Ascending aorta (tissue), 2 donors: ENCODE results near the gene TGFBR3. TPM values are rescaled to one million over a fixed set of nuclear protein-coding genes. Genes with fewer than 3 reads are reported as not detected.

Experiments
- DNase-seq, 2 donors: peaks; one replicate each; pipeline ENCODE4 v3.0.0-alpha.2; 2019; ENCODE audit warnings: low spot score in 2 of 2
- H3K27ac ChIP-seq, 2 donors: fragments of 200-600 bp; sonication (generic); one replicate each; pipeline ENCODE4 v1.5.1; 2016 to 2017; ENCODE audit warnings: mild to moderate bottlenecking in 1 of 2
- H3K27me3 ChIP-seq: fragments of 200-600 bp; sonication (generic); one replicate; pipeline ENCODE4 v1.5.1; 2017
- H3K36me3 ChIP-seq, 2 donors: fragments of 200-600 bp; sonication (generic); one replicate each; pipeline ENCODE4 v1.5.1; 2016
- H3K4me1 ChIP-seq, 2 donors: fragments of 200-600 bp; sonication (generic); one replicate each; pipeline ENCODE4 v1.5.1; 2016 to 2017; ENCODE audit warnings: mild to moderate bottlenecking in 1 of 2
- H3K4me3 ChIP-seq, 2 donors: fragments of 200-600 bp; sonication (generic); one replicate each; pipeline ENCODE4 v1.5.1; 2016 to 2017; ENCODE audit warnings: mild to moderate bottlenecking in 1 of 2
- H3K9me3 ChIP-seq, 2 donors: fragments of 200-600 bp; sonication (generic); one replicate each; pipeline ENCODE4 v1.5.1; 2016
- CTCF ChIP-seq, 3 experiments: fragments of 200-600 bp in 2 of 3; fragments of 450-650 bp in 1 of 3; sonication (generic) in 2 of 3; IDR thresholded peaks; one replicate each; pipeline ENCODE4 v1.5.1; 2016 to 2019; ENCODE audit warnings: antibody characterized with exemption in 3 of 3, mild to moderate bottlenecking in 1 of 3, moderate library complexity in 1 of 3
- intact Hi-C: fragments of 100-400 bp; cut with DNase I; formaldehyde crosslinking; loops from one replicate; pipeline ENCODE4 v1.15.1; 2023
- total RNA-seq: library from RNA; depleted of rRNA; stranded (reverse); fragments of >200 nt; gene quantifications from one replicate; pipeline ENCODE4 v1.1.0, GENCODE V29; 2016

Gene TGFBR3
- total RNA-seq, 1 donor from 2014 or later, result 127 TPM

- Histone ChIP-seq H3K9me3 (no peaks in the 10 kb centered on the region), H3K4me1 (peaks cover 3 to 34% of the 10 kb centered on the region in 2 donors), H3K27me3 (no peaks in the 10 kb centered on the region), H3K36me3 (no peaks in the 10 kb centered on the region), H3K4me3 (no peak overlapping the region), H3K27ac (peak overlapping the region; percentile 44 to 60)
- DNase-seq, result peak; percentile 37 to 88
- no peak for TF ChIP-seq CTCF (IDR thresholded peaks at IDR 0.05)
- intact Hi-C loops, result loop anchor here (5.0 kb wide), 2 partner anchors 39 to 176 kb away; no protein-coding TSS in a partner anchor
Measured at GRCh38 chr1:91742848-91743292, 143.1 kb downstream of the TGFBR3 start.

GRCh38 chr1:91741906-91742305 is 144.0 kb downstream of the TGFBR3 start:
- no peak for DNase-seq
- no peak for TF ChIP-seq CTCF (IDR thresholded peaks at IDR 0.05)
- Histone ChIP-seq H3K4me1 (peaks cover 3 to 40% of the 10 kb centered on the region in 2 donors), H3K4me3 (no peak overlapping the region), H3K9me3 (no peaks in the 10 kb centered on the region), H3K27me3 (no peaks in the 10 kb centered on the region), H3K36me3 (no peaks in the 10 kb centered on the region), H3K27ac (peak overlapping the region; percentile 44 to 60)
- intact Hi-C loops, result loop anchor here (5.0 kb wide), 2 partner anchors 40 to 175 kb away; no protein-coding TSS in a partner anchor

- Histone ChIP-seq H3K27me3 (no peaks in the 10 kb centered on the region), H3K27ac (no peak overlapping the region), H3K9me3 (no peaks in the 10 kb centered on the region), H3K4me1 (peaks cover 3 to 42% of the 10 kb centered on the region in 2 donors), H3K36me3 (no peaks in the 10 kb centered on the region), H3K4me3 (no peak overlapping the region)
- intact Hi-C loops, result loop anchor here (5.0 kb wide), 2 partner anchors 41 to 174 kb away; no protein-coding TSS in a partner anchor
- TF ChIP-seq CTCF (IDR thresholded peaks at IDR 0.05), result no peak
- no peak for DNase-seq
Measured at GRCh38 chr1:91741301-91741700, 144.7 kb downstream of the TGFBR3 start.

- peak overlapping the region; percentile 54 to 74 for H3K27ac ChIP-seq
Measured at GRCh38 chr1:91737650-91738049, 148.3 kb downstream of the TGFBR3 start.

GRCh38 chr1:91736715-91737615 is 149.0 kb downstream of the TGFBR3 start:
- Histone ChIP-seq H3K36me3 (no peaks in the 10 kb centered on the region), H3K9me3 (no peaks in the 10 kb centered on the region), H3K27ac (peak overlapping the region; percentile 54 to 74), H3K4me3 (peak overlapping the region in 1 of 2 donors; percentile 34), H3K27me3 (no peaks in the 10 kb centered on the region), H3K4me1 (peaks cover 0 to 30% of the 10 kb centered on the region in 2 donors)
- peak in 1 of 2 donors; percentile 81 for DNase-seq
- intact Hi-C loops, result loop anchor here (5.0 to 10.0 kb wide), 3 partner anchors 110 to 222 kb away; partner anchors contain the start of gene TGFBR3
- no peak for TF ChIP-seq CTCF (IDR thresholded peaks at IDR 0.05)

More at GRCh38 chr1:91737650-91738049, 148.3 kb downstream of the TGFBR3 start:
- Histone ChIP-seq H3K27me3 (no peaks in the 10 kb centered on the region), H3K36me3 (no peaks in the 10 kb centered on the region), H3K4me1 (peaks cover 0 to 32% of the 10 kb centered on the region in 2 donors), H3K9me3 (no peaks in the 10 kb centered on the region), H3K4me3 (no peak overlapping the region)
- intact Hi-C loops, result loop anchor here (5.0 to 10.0 kb wide), 3 partner anchors 110 to 223 kb away; partner anchors contain the start of gene TGFBR3
- no peak for DNase-seq
- no peak for TF ChIP-seq CTCF (IDR thresholded peaks at IDR 0.05)
